ENCODE data around the gene MYO6.

DNA sequence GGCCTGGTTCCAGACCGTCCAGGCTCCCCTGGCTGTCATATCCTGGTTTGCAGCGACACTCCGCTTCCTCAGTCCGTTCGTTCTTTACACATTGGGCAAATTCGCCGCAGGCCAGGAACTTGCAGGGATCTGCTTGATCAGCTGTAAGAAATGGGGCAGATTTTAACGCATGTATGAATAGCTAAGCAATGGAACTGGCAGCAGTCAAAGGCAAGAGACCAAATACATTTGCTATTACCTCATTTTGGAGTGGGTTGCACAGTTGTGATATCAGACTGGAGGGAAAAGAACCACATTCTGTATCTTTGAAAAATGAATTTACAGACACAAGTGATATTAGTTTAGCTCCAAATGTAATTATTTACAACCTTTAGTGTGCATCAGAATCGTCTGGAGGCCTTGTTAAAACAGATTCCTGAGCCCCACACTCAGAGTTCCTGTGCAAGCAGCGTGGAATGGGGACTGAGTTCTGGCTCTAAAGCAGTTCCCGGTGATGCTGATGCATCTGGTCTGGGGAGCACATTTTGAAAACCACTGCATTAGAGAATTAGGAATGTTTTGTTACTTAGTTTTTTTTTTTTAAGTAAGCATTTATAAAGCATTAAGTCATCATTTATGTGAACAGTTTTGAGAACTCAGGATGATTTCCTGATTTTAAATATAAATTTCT is 182.1 kb downstream of the MYO6 start:
- no peak for TF ChIP-seq CEBPB (IDR thresholded peaks at IDR 0.05)
- TF ChIP-seq, protein P1, sequence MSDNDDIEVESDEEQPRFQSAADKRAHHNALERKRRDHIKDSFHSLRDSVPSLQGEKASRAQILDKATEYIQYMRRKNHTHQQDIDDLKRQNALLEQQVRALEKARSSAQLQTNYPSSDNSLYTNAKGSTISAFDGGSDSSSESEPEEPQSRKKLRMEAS (IDR thresholded peaks at IDR 0.05) = no peak
- TF ChIP-seq TAF1 (IDR thresholded peaks at IDR 0.05; ENCODE audit: low read depth) = no peak
- TF ChIP-seq RAD21 (IDR thresholded peaks at IDR 0.05; ENCODE audit: low read depth) = no peak
- no peak for TF ChIP-seq ZBTB7A (IDR thresholded peaks at IDR 0.05; ENCODE audit: low read depth)
- no peak for TF ChIP-seq REST (IDR thresholded peaks at IDR 0.05; ENCODE audit: low read depth)
- TF ChIP-seq FOXM1 (IDR thresholded peaks at IDR 0.05; ENCODE audit: borderline replicate concordance, low read depth) = no peak
- TF ChIP-seq EP300 (IDR thresholded peaks at IDR 0.05; ENCODE audit: borderline replicate concordance) = no peak

Measured in Ishikawa (cell line).